ENCODE data around the gene TUBGCP6.
"Not testable (repeated sequence)": the region's sequence is repeated elsewhere in the genome, so short reads cannot be mapped to it uniquely, and the experiment has no call there.

The TUBGCP6 gene

GRCh38 chr22:50280022-50280707, 35.3 kb upstream of the TUBGCP6 start:
- no peak for DNase-seq

GRCh38 chr22:50278956-50279619, 34.3 kb upstream of the TUBGCP6 start:
- DNase-seq = no peak

DNA sequence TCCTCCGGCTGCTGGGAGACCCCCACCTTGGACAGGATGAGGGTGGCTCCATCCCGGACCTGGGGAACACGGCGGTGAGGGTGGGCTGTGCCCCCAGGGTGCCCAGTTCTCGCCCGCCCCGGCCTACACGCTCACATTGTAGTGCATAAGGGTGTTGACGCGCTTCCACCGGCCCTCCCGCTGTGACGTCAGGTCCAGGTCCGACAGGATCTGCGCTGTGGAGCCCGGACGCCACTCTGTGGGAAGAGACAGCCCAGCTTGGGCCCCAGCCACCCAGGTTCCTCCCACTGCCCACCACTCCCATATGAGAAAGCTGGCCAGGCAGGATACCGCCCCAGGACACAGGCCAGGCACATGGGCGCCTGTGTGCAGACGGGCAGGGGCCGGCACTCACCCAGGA, 33.6 kb upstream of the TUBGCP6 start:
- DNase-seq = no peak

DNA sequence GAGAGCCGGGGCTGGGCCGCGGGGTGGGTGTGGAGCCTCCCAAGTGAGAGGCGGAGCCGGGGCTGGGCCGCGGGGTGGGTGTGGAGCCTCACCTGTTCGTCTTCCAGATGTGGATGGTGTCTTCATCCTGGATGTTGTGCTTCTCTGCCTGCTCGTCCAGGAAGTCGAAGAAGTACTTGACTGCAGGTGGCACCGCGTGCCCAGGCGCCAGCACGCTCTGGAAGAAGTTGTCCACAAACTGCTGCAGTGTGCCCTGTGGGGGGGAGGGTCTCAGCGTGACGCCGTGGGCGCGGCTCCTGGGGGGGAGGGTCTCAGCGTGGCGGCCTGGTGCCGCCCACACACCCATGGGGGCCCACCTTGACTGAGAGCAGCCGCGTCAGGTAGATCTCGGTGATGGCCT, 32.9 kb upstream of the TUBGCP6 start:
- no peak for DNase-seq

DNA sequence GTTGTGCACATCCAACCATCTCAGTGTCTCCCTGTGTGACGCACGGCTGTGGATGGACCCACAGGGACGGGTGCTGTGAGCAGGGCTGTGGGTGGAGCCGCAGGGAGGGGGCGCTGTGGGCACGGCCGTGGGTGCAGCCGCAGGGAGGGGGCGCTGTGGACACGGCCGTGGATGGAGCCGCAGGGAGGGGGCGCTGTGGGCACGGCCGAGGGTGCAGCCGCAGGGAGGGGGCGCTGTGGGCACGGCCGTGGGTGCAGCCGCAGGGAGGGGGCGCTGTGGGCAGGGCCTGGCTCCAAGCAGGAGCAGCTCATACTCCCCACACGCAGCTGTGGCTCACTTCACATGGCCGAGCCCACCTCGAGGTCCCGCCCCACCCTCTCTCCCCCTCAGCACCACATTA, 31.3 kb upstream of the TUBGCP6 start:
- DNase-seq = peak; percentile 41

DNA sequence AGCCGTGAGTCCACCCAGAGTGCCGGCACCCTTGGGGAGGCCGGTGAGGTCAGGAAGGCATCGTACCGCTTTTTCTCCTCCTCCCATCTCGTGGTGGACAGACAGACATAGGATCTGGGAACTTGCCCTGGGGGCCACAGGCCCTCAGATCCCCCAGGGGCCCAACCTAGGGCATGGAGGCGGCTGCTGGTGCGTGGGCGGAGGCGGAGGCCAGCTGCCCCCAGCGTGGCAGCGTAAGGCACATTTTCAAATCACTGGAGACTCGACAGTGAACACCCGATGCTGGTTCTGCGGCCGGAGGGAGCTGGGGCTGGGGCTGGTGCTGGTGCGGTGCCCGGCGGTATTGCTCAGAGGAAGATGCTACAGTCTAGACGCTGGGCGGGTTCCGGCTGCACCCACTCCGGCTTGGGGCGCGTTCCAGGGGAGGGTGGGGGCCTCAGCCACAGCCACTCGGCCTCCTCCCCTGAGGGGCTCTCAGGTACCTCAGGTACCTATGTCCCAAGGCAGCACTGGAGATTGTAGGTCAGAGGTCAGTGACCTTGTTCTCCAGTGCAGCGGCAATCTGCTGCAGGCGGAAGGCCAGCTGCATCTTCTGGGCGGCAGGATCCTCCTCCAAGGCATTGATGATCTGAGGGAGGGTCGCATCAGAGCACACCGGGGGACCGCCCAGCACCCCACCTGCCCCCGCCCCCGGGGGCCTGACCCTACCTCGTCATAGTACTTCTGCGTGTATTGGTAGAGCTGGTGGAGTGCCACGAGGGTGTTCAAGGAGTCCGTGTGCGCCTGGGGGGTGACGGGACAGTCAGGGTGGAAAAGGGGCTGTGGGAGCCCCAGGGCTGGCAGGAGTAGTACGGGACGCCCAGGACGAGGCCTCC, 30.6 kb upstream of the TUBGCP6 start:
- no peak for DNase-seq

- DNase-seq = no peak
These were observed 29.9 kb upstream of the TUBGCP6 start for GRCh38 chr22:50274771-50275170.

DNA sequence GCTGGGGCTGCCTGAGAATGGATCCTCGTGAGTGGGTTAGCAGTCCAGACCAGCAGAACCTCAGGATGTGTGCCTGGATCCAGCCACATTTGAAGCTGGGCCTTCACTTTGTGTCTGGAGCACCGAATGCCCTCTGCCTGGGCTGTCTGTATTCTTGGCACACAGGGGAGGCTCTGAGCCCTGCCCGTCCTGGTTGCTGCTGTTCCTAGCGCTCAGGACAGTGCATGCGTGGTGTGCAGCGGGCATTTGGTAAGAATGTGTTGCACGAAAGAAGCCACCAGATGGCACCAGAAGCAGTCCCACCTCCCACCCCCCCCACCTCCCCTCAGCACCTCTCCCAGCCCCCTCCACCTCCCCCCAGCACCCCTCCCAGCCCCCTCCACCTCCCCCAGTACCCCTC, 29.5 kb upstream of the TUBGCP6 start:
- DNase-seq = peak; percentile 46

DNA sequence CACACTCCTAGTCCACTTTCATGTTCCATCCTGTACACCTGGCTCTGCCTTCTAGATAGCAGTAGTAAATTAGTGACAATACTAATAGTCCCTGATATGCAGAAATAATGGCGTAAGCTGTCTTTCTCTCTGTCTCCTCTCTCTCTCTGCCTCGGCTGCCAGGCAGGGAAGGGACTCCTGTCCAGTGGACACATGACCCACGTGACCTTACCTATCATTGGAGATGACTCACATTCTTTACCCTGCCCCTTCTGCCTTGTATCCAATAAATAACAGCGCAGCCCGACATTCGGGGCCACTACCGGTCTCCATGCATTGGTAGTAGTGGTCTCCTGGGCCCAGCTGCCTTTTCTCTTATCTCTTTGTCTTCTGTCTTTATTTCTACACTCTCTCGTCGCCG, 29.0 kb upstream of the TUBGCP6 start:
- DNase-seq = not testable (repeated sequence)

DNA sequence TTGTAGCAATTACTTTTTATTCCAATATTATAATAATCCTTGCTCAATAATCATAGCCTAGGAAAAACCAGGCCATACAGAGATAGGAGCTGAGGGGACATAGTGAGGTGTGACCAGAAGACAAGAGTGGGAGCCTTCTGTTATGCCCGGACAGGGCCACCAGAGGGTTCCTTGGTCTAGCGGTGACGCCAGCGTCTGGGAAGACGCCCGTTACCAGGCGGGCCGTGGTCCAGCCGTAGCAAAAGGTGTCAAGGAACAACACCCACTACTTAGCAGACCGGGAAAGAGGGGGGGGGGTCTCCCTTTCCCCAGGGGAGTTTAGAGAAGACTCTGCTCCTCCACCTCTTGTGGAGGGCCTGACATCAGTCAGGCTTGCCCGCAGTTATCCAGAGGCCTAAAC, 28.5 kb upstream of the TUBGCP6 start:
- DNase-seq = not testable (repeated sequence)

DNA sequence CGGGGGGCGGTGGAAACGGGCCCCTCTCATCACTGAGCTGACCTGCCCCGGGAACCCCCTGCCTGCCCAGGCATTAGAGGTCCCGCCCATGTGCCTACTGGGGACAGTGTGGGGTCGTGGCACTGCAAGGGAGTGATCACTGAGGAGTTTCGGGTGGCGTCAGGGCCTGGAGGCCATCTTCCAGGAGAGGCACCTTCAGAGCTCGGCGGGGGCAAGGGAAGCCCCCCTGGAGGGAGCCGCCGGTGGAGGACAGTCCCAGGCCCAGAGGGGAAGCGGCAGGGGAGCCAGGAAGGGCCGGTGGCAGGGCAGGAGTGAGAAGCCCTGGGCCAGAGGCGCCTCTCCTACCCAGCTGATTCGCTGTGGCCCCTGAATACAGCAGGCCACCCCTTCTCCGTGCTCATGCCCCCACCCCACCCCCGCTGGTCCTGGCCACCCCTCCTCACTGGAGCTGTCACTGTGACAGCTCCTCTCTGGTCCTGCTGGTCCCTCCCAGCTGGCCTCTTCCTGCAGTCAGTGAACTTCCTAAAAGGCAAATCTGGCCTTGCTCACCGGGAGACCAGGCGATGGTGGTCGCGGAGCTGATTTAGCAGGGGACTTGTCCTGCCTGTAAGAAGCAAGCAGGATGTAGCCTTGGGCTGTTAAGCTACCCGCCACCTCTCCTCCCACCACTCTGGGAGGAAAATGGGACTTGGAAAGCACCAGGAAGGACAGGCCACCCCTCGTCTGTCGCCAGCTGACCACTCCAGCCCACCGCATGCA, 27.4 kb upstream of the TUBGCP6 start:
- no peak for DNase-seq

DNA sequence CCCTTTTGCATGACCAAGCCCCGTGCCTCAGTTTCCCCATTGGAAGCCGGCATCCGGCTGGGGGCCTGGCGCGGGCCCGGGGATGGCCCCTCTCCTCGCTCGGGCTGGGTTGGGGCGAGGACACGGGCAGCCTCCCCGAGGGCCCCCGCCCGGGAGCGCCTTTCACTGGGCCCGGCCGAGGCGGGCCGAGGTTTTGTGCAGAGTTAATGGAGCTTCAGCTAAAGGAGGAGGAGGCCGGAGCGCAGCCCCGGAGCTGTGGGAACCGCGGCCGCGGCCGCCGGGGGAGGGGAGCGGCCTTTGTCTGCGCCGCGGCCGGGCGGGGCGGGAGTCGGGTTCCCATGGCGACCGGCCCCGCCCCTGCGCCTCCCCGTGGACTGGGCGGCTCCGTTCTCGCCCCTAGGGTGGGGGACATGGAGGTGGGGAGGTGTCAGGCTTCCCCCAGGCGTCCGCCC, 26.7 kb upstream of the TUBGCP6 start:
- DNase-seq = peak; percentile 60

DNA sequence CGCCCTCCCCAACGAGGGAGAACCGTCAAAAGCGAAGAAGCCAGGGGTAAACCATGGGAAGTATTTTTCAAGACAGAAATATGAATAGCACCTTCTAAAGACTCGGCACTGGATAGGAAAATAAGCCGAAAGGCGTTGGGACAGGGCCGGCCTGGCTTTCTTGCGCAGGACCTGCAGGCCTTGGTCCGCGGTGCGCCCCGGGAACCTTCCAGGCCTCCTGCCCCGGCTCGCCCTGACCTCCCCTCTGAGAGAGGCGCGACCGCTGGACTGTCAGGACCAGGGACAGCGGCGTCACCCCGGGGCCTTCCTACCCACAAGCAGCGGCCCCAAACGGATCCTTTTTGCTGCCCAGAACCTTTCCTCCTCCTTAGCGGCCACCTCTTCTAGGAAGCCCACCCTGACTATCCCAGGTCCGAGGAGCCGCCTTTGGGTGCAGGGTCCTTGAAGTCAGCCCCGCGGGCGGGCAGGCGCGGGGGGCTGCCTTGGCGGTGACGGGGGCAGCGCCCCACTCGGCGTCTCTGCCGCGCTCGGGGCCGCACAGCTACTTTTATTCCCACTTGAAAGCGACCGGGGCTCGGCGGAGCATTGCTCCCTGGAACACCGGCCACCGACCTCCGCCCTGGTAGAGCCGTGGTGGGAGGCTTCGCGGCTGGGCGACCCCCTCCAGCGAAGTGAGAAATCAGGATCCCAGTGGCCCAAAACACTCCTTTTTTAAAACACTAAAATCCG, 26.0 kb upstream of the TUBGCP6 start:
- DNase-seq = peak; percentile 62

- peak; percentile 80 for DNase-seq
These were observed 25.3 kb upstream of the TUBGCP6 start, which contains the start of gene MAPK11 for GRCh38 chr22:50269970-50270665. Gene MAPK11 (minus strand): TSS chr22:50270380. CDS start chr22:50270292, 88 bp downstream.

- DNase-seq = no peak
These were observed 24.7 kb upstream of the TUBGCP6 start for GRCh38 chr22:50269573-50269969.

DNA sequence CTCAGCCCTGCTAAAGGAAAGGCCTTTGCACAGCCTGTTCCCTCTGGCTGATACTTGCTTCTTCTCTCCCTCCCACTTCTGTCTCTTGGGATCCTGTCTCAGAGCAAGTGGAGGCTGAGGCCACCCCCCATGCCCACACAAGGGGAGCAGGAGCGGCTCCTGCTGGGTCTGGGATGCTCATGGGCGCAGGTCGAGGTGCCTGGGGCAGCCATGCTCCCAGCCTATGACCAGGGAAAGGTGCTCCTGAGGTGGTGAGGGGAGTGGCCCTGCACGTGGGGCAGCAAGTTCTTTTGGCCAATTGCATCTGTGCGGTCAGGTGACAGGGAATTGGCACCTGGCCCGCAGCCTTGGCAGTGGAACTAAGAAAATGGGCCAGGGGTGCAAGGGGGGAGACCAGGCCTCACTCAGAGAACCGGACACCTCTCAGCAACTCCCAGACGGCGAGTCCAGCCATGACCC, 23.9 kb upstream of the TUBGCP6 start:
- DNase-seq = no peak

GRCh38 chr22:50267591-50268390, 23.0 kb upstream of the TUBGCP6 start:
- peak; percentile 56 for DNase-seq

DNA sequence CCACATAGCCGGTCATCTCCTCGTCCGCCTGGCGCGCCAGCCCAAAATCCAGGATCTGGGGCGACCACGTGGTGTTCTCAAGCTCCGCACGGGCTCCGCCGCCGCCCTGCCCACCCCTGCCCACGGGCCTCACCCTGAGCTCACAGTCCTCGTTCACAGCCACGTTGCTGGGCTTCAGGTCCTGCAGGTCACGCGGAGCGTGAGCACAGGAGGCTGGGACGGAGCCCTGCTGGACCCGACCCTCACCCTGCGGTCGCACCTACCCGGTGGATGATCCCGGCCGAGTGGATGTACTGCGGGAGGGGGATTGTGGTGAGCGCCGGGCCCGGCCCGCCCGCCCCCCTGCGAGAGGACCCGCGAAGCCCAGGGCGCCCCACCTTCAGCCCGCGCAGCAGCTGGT, 22.2 kb upstream of the TUBGCP6 start:
- no peak for DNase-seq

GRCh38 chr22:50264946-50265669, 20.3 kb upstream of the TUBGCP6 start:
- DNase-seq = no peak

Measured in CD4-positive, alpha-beta T cell treated with Interleukin-15 for 1 hour (primary cell).